K562 (cell line): ENCODE data around the gene TCEANC. TPM values are rescaled to one million over a fixed set of nuclear protein-coding genes. Genes with fewer than 3 reads are reported as not detected.
A peak's percentile ranks its signal among the peaks of the same experiment; 100 is the strongest.

Experiments
- ATAC-seq: fragments of 200-7000 bp; cut with Tn5 transposase; 3 replicates; pipeline ENCODE4 v1.9.1; 2020; ENCODE audit warnings: moderate library complexity
- BruUV-seq: library from RNA; stranded (reverse); fragments of 400-500 nt; replicated peaks from 2 replicates; lab custom pipeline; 2021; lab: Mats Ljungman, UMichigan
- CTCF ChIA-PET: fragments of 300-600 bp; formaldehyde crosslinking; extraction: SDS; loops from one replicate; lab custom pipeline; 2021; ENCODE audit warnings: low intra/inter-chr PET ratio; lab: Yijun Ruan, JAX
- POLR2A ChIA-PET: fragments of 300-600, 350-650 bp; sonication (Branson Sonifier 250); formaldehyde crosslinking; extraction: SDS; loops from one replicate; lab custom pipeline; 2021; ENCODE audit warnings: antibody characterized with exemption, inconsistent platforms; lab: Yijun Ruan, JAX
- DNase-seq, 4 experiments: peaks; one replicate each; pipeline versions ENCODE4 v3.0.0 to v3.0.0-alpha.2; 2011 to 2018; ENCODE audit warnings: low spot score in 3 of 4, mixed read lengths in 3 of 4; ENCODE audit errors: extremely low read depth in 1 of 4
- FAIRE-seq: peaks from 2 replicates; lab custom pipeline; 2011; peaks lifted over from hg19 to GRCh38; lab: Jason Lieb, UNC
- H2AFZ ChIP-seq: 2 replicates; pipeline ENCODE4 v1.6.0; 2011; ENCODE audit warnings: low read depth, low read length, control low read depth, inconsistent platforms
- H3K27ac ChIP-seq: fragments of 200-600 bp; 3 replicates; pipeline ENCODE4 v1.8.0; 2011; ENCODE audit warnings: low read depth, mild to moderate bottlenecking, control low read depth, inconsistent platforms, low read length, moderate library complexity, mixed read lengths; ENCODE audit errors: extremely low read depth
- H3K27me3 ChIP-seq, 2 experiments: fragments of 300-600 bp in 1 of 2; 2 replicates in 1 of 2; 3 replicates in 1 of 2; pipeline versions ENCODE4 v1.6.0 to v1.8.0; 2011; ENCODE audit warnings: inconsistent platforms in 2 of 2, low read length in 2 of 2, mild to moderate bottlenecking in 1 of 2, mixed read lengths in 1 of 2, moderate library complexity in 1 of 2; ENCODE audit not compliant: control insufficient read depth in 2 of 2, insufficient read depth in 2 of 2
- H3K36me3 ChIP-seq: fragments of 300-600 bp; 3 replicates; pipeline ENCODE4 v1.8.0; 2011; ENCODE audit warnings: mild to moderate bottlenecking, low read length, inconsistent platforms; ENCODE audit not compliant: control insufficient read depth, insufficient read depth
- H3K4me1 ChIP-seq, 2 experiments: fragments of 200-600 bp in 1 of 2; replicated peaks in 1 of 2; 2 replicates in 1 of 2; 3 replicates in 1 of 2; pipeline versions ENCODE4 v1.5.1 to v1.8.0; 2011; ENCODE audit warnings: inconsistent platforms in 2 of 2, low read length in 2 of 2, mild to moderate bottlenecking in 1 of 2, mixed read lengths in 1 of 2, moderate library complexity in 1 of 2; ENCODE audit not compliant: control insufficient read depth in 2 of 2, insufficient read depth in 2 of 2
- H3K4me2 ChIP-seq: 2 replicates; pipeline ENCODE4 v1.6.1; 2011; ENCODE audit warnings: low read length, control low read depth, inconsistent platforms, mixed read lengths; ENCODE audit not compliant: insufficient read depth
- H3K4me3 ChIP-seq: fragments of 200-600 bp; sonication (generic), shearing (Covaris generic); 2 replicates; pipeline ENCODE4 v1.5.1; 2016; ENCODE audit warnings: control low read depth, inconsistent platforms
- H3K79me2 ChIP-seq: fragments of 200-600 bp; 3 replicates; pipeline ENCODE4 v1.8.0; 2011; ENCODE audit warnings: low read length, inconsistent platforms; ENCODE audit not compliant: control insufficient read depth, insufficient read depth
- H3K9ac ChIP-seq, 2 experiments: 2 replicates each; pipeline versions ENCODE4 v1.6.0 to v1.6.1; 2011; ENCODE audit warnings: low read depth in 2 of 2, low read length in 2 of 2, control low read depth in 1 of 2, inconsistent platforms in 1 of 2, mild to moderate bottlenecking in 1 of 2, mixed read lengths in 1 of 2; ENCODE audit not compliant: insufficient read depth in 1 of 2
- H3K9me1 ChIP-seq: one replicate; pipeline ENCODE4 v1.6.0; 2011; ENCODE audit warnings: inconsistent platforms, mild to moderate bottlenecking, low read length, moderate library complexity; ENCODE audit not compliant: control insufficient read depth, insufficient read depth
- H3K9me3 ChIP-seq: replicated peaks from 2 replicates; pipeline ENCODE4 v1.5.1; 2011; ENCODE audit warnings: low read depth, low read length, inconsistent platforms; ENCODE audit not compliant: control insufficient read depth, insufficient read depth
- H4K20me1 ChIP-seq: replicated peaks from 2 replicates; pipeline ENCODE4 v1.6.1; 2011; ENCODE audit warnings: low read length, inconsistent platforms, mixed read lengths; ENCODE audit not compliant: control insufficient read depth, insufficient read depth
- HNRNPL ChIP-seq: fragments of 200-400 bp; formaldehyde crosslinking; IDR thresholded peaks from 2 replicates; pipeline ENCODE4 v1.6.1; 2017; ENCODE audit warnings: low read depth, mild to moderate bottlenecking, low read length
- NFIC ChIP-seq: fragments of 450-650 bp; IDR thresholded peaks from 2 replicates; pipeline ENCODE4 v1.6.1; 2017; ENCODE audit warnings: mild to moderate bottlenecking, inconsistent platforms
- ZNF184 ChIP-seq: sonication (generic); formaldehyde crosslinking; IDR thresholded peaks from 2 replicates; pipeline ENCODE4 v1.5.0; 2020; ENCODE audit warnings: missing genetic modification reagents
- whole genome bisulfite sequencing: fragments of 100-300 bp; shearing (Covaris generic); methylation state at CpG from one replicate; pipeline ENCODE4 v1.1.6; 2016; ENCODE audit warnings: low coverage, mixed read lengths; ENCODE audit not compliant: insufficient coverage; ENCODE audit errors: missing lambda C conversion rate; 5-methylcytosine and 5-hydroxymethylcytosine counted together
- in situ Hi-C: fragments of 300-500 bp; cut with MboI; formaldehyde crosslinking; loops from 4 replicates; pipeline ENCODE4 v1.15.0; 2018; ENCODE audit warnings: inconsistent platforms, mixed read lengths
- intact Hi-C: fragments of 100-400 bp; cut with micrococcal nuclease; formaldehyde crosslinking; loops from 2 replicates; pipeline ENCODE4 v1.14.2; 2022
- polyA plus RNA-seq, 8 experiments: library from polyadenylated mRNA; depleted of rRNA in 4 of 8; stranded (reverse) in 5 of 8; unstranded in 3 of 8; fragments of >200 nt; fragmentation: Nextera tagmentation in 2 of 8; fragmentation: Illumina TruSeq in 1 of 8; extraction: Ambion mirVana in 2 of 8; extraction: Trizol in 1 of 8; gene quantifications; 2 replicates each; pipeline versions ENCODE4 v1.2.1 to v1.2.3, GENCODE V29; 2011 to 2014; ENCODE audit warnings: inconsistent platforms in 1 of 8, missing spikeins in 1 of 8
- total RNA-seq, 7 experiments: library from RNA; depleted of rRNA in 6 of 7; stranded (reverse); fragments of >200 nt in 6 of 7; fragmentation: Illumina TruSeq in 2 of 7; extraction: Trizol in 2 of 7; gene quantifications; 2 replicates each; pipeline versions ENCODE4 v1.2.1 to v1.2.3, GENCODE V29; 2011 to 2021; ENCODE audit warnings: low replicate concordance in 1 of 7
- TF ChIP-seq, protein P1 (sequence below): sonication (generic); formaldehyde crosslinking; IDR thresholded peaks from 2 replicates; pipeline ENCODE4 v1.8.0; 2022; ENCODE audit warnings: missing genetic modification reagents, mild to moderate bottlenecking, moderate library complexity, borderline replicate concordance

TCEANC gene
- total and polyA plus RNA-seq, 9 of the 15 experiments (the other 6 are each of a cell fraction or from before 2014, with no cell fraction given): 1.2 to 2.8 (median 2.0) TPM

- no peaks in the 10 kb centered on the region for H3K27me3 ChIP-seq
- H4K20me1 ChIP-seq: no peaks in the 10 kb centered on the region
- peaks cover 6 to 9% of the 10 kb centered on the region in 2 experiments; a peak in 2 of 5 replicates for H3K4me1 ChIP-seq
- H3K9me3 ChIP-seq: no peaks in the 10 kb centered on the region
- no peak for ATAC-seq
- H3K9me1 ChIP-seq: no peaks in the 10 kb centered on the region
- POLR2A ChIA-PET: interaction anchor here (0.6 to 1.9 kb wide), 2 partner anchors 10 to 391 kb away, joined by 3 to 6 read pairs; no protein-coding TSS in a partner anchor
- TF ChIP-seq ZNF184: no peak
- TF ChIP-seq HNRNPL: no peak
- TF ChIP-seq, protein P1, sequence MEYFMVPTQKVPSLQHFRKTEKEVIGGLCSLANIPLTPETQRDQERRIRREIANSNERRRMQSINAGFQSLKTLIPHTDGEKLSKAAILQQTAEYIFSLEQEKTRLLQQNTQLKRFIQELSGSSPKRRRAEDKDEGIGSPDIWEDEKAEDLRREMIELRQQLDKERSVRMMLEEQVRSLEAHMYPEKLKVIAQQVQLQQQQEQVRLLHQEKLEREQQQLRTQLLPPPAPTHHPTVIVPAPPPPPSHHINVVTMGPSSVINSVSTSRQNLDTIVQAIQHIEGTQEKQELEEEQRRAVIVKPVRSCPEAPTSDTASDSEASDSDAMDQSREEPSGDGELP (CRISPR knock-in tag): no peak
- TF ChIP-seq NFIC: peak; percentile 40; the same call in 1 of the 2 replicates
- 11% methylated on average over 1 of the region's 1 CpG for WGBS
- FAIRE-seq: no peak
- peak overlapping the region; percentile 51; the same call in 1 of the 2 replicates for H2AFZ ChIP-seq
- no TSS peak for BruUV-seq
- no peak overlapping the region for H3K27ac ChIP-seq
- H3K36me3 ChIP-seq: no peaks in the 10 kb centered on the region
- in situ Hi-C loops (no loop called here), intact Hi-C loops (no loop called here)
- DNase-seq: no peak
- no peak overlapping the region for H3K4me3 ChIP-seq
- CTCF ChIA-PET: no interaction called here
- peaks cover 30% of the 10 kb centered on the region for H3K79me2 ChIP-seq
- no peak overlapping the region for H3K9ac ChIP-seq
- no peak overlapping the region for H3K4me2 ChIP-seq
Observed at GRCh38 chrX:13687203-13687602, 34.3 kb downstream of the TCEANC start.
